SHP77 (cell line): ENCODE measurements around the gene DRD2.

Source experiments
- DNase-seq, 2 experiments: peaks; one replicate each; lab custom pipeline; 2025; lab: John Stamatoyannopoulos, UW

Gene DRD2

GRCh38 chr11:113400631-113401230 lies 74.5 kb downstream of the DRD2 start:
- no peak for DNase-seq

GRCh38 chr11:113398669-113399430 lies 76.3 kb downstream of the DRD2 start:
- DNase-seq = no peak

GRCh38 chr11:113397821-113398220 lies 77.4 kb downstream of the DRD2 start:
- no peak for DNase-seq

DNA sequence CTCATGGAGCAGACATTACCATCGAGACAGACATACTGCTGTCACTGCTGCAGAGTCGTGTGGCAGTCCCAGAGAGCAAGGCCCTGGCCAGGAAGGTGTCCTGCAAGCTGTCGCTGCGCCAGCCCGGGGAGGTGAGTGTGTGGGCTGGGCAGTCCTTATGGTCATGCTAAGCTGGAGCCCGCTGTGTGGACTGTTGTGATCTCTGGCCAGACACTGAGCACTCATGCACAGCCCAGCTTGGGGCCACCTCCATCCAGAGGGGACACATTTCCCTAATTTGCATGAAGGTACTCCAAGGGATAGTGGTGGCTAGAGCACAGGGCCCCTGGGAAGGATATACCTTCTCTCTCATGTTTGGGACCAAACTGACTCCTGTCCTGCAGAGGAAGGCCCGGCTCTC lies 78.0 kb downstream of the DRD2 start:
- no peak for DNase-seq

- DNase-seq = no peak
Measured at GRCh38 chr11:113396690-113397089, 78.5 kb downstream of the DRD2 start.

DNA sequence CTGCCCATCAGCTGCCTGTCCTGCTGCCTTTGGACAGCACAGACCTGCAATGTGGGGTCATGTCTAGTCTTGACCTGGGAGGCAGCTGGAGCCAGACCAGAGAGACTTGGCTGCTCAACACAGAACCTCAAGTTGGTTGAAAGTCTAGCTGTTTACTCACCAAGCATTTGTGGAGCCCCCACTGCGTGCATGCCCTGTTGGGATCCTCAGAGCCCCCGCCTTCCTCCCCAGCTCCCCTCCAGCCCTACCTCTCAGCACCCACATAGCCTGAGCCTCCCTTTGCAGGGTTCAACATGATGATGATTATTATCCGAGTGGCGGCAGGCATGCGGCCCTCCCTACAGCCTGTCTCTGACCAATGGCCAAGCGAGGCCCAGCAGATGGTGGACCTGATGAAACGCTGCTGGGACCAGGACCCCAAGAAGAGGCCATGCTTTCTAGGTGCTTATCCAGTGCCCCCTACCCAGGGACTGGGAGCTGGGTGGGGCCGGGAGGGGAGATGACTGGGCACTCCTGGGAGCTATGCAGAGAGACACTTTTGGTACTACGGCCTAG lies 79.3 kb downstream of the DRD2 start:
- no peak for DNase-seq

- DNase-seq = no peak
Measured at GRCh38 chr11:113394919-113395318, 80.3 kb downstream of the DRD2 start.

DNA sequence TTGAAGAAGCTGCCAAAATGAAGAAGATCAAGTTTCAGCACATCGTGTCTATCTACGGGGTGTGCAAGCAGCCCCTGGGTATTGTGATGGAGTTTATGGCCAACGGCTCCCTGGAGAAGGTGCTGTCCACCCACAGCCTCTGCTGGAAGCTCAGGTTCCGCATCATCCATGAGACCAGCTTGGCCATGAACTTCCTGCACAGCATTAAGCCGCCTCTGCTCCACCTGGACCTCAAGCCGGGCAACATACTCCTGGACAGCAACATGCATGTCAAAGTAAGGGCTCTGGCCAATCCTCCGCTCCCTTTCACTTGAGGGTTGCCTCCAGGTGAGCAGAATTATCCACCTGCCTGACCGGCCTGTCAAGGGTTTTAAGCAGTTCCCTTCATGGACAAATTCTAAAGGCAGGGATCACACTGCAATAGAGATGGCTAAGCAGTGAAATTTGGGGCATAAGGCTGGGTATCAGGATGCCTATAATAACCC lies 81.7 kb downstream of the DRD2 start:
- DNase-seq = no peak

- no peak for DNase-seq
Measured at GRCh38 chr11:113392236-113392921, 82.8 kb downstream of the DRD2 start.

DNA sequence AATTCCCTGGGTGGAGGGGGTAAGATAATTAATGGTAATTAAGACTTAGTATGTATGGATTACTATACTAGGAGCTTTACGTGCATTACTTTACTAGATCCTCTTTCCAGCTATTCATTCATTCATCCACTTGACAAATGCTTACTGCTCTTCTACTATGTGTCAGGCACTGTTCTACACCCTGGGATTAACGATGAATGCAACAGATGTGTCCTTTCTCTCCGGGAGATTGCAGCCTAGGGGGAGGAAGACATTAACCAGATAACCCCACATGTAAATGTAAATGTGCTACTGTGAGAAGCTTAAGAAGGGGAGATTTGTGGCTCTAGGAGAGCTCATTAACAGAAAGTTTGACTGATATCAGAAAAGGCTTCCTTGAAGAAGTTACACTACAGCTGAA lies 85.9 kb downstream of the DRD2 start:
- no peak for DNase-seq

DNA sequence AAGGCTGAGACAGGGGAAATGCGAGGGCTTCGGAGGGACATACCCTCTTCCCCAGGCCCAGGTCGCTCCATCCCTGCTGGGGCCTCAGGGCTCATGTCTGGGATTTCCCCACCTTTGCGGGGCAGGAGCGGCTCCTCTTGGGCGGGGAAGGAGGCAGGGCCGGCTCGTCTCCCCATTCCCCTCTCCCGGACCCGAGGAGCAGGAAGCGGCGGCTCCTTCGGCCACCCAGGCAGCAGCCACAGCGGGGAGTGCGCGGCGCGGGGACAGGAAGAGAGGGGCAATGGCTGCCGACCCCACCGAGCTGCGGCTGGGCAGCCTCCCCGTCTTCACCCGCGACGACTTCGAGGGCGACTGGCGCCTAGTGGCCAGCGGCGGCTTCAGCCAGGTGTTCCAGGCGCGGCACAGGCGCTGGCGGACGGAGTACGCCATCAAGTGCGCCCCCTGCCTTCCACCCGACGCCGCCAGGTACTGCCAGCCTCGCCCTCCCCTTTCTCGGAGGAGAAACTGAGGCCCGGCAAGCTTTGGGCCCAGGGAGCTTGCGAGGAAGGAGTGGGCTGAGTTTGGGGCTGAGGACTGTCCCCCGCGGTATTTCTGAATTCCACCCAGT lies 87.5 kb downstream of the DRD2 start, which contains the start of gene ANKK1:
Gene ANKK1, plus strand, starts transcription at position 175 of the 607 bp plus-strand sequence. Its CDS starts 106 bp downstream, at position 281.
- no peak for DNase-seq

GRCh38 chr11:113386866-113387265 lies 88.3 kb downstream of the DRD2 start:
- DNase-seq = no peak

- no peak for DNase-seq
Measured at GRCh38 chr11:113385749-113386148, 89.4 kb downstream of the DRD2 start.

DNA sequence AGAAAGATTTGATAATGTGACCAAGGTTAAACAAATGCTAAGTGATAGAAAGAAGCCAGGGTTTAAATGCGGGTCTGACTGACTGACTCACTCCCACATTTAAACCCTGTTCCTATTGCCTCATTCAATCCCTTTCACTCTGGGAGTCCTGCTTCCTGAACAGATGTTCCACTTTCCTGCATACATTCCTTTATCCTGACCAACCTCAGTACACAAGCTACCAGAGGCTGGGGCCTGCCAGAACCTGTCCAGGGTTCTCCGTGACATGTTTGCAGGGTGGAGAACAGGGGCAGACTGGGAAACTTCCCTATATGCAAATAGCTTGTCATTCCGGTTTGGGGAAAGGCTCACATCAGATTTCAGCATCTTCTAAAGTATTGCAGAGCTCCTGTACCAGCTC lies 90.6 kb downstream of the DRD2 start:
- DNase-seq = no peak

DNA sequence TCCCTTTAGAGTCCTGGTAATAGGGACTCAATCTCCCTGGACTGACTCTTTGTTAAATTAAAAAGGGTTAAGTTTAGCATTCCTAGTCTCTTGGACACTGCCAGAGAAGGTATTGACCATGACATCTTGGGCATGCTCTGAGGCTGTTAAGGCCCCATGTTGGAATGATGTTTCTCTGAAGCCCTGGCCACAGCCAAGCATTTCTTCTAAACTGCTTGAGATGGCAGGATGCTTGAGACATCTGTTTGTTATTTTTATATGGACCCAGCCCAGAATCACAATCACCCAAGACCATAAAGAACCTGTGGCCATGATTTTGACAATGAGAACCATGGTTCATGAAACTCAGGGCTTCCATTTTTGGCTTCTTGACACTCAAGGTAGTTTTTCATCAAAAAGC lies 93.1 kb downstream of the DRD2 start:
- no peak for DNase-seq

- DNase-seq = no peak
Measured at GRCh38 chr11:113378692-113379091, 96.5 kb downstream of the DRD2 start.

DNA sequence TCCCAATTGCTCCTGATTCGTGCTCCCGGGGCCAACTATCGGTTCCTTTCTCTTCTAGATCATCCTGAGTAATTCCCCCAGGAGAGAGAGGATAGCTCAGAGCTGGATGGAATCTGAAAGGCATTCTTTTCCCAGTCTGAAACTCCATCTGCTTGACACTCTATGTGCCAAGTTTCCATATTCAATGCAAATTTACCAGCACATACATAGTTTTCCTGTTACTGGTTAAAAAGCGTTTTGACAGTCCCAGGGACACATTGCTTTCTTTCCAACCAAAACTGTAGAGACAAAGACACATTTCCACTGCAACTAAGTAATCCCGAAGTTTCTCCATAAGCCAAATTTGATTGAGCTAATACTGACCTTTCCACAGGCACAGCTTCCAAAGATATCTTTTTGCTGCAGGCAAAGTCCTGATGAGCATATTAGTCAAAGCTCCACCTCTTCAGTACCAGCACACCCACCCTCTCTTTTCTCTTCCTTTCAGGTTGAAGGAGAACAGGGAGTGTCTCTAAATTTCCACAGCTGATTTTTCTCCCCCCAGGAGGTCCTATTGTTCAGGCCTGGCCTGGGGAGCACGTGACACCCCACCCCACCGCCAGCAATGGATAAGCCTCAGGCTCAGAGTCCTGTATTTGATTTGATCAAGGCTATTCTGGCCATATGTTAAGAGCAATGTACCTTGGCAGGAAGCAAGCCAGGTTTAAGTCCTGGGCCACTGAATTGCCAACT lies 97.4 kb downstream of the DRD2 start:
- no peak for DNase-seq

DNA sequence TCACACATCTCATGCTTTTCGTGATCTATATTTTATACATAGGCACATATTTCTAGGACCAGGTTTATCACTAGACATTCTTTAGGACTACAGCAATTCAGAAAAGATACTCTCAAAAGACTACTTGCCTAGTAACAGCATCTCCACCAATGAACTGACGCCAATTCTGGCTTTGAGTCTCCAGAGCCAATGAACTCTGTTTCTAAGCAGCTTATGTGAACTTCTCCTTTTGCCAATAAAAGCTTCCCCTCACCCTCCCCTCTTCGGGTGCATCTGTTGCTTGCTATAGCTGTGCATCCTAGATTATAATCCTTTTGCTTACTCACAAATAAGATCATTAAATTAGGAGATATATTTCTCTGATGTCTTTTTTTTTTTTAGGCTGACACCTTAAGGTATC lies 99.0 kb downstream of the DRD2 start:
- no peak for DNase-seq

- no peak for DNase-seq
Measured at GRCh38 chr11:113375402-113375801, 99.8 kb downstream of the DRD2 start.

- no peak for DNase-seq
Measured at GRCh38 chr11:113373981-113374560, 101.1 kb downstream of the DRD2 start.

- no peak for DNase-seq
Measured at GRCh38 chr11:113373306-113373705, 101.9 kb downstream of the DRD2 start.
